Stimulated activated naive CD4-positive, alpha-beta T cell treated with Interleukin-2 at 50 U/mL for 16 hours (primary cell): ENCODE results near the gene MRPL38.
"Not testable (repeated sequence)": the region's sequence is repeated elsewhere in the genome, so short reads cannot be mapped to it uniquely, and the experiment has no call there.

Experiments used
- DNase-seq: peaks from one replicate; lab custom pipeline; 2025; lab: John Stamatoyannopoulos, UW

MRPL38 gene

DNA sequence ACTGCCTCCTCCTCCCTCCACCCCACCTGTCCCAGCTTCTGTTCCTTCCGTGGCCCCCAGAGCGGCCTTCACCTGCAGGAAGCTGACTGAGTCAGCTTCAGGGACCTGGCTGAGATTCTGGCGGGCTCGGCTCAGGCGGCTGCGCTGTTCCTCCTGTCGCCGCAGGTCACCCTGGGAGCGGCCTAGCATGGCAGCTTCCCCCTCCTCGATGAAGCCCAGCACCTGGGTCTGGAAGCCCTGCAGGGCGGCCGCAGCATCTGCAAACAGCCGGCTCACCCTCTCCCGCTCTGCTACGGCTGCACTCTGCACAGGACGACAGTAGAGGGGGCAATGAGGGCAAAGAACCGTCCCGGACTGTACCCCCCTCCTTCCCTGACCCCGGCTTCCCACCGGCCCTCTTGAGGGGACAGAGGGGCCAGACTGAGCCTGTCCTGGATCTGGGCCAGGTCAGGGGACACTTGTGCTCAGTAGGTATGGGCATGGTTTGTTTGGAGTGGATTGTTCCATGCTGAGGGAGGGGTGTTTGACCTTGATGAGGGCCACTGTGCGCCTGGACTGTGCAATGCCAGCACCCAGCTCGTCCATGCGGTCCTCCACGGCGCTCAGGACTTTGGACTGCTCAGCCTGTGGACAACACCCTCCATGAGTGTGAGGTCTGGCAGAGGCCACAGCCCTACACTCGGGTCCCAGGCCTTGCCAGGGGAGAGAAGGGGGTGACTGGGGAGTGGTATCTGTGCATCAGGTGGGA, 28.3 kb downstream of the MRPL38 start:
- DNase-seq: peak; percentile 62

DNA sequence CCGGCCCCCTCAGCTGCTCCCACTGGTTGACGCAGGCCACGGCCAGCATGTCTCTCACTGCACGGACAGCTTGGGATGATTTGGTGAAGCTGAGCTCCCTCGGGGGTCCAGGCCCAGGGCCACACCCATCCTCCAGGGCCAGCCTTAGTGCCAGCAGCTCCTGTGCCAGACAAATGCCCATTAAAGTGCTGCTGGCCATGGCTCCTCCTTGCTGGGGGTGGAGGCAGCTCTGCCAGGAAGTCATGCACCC, 28.8 kb downstream of the MRPL38 start:
- DNase-seq: no peak

DNA sequence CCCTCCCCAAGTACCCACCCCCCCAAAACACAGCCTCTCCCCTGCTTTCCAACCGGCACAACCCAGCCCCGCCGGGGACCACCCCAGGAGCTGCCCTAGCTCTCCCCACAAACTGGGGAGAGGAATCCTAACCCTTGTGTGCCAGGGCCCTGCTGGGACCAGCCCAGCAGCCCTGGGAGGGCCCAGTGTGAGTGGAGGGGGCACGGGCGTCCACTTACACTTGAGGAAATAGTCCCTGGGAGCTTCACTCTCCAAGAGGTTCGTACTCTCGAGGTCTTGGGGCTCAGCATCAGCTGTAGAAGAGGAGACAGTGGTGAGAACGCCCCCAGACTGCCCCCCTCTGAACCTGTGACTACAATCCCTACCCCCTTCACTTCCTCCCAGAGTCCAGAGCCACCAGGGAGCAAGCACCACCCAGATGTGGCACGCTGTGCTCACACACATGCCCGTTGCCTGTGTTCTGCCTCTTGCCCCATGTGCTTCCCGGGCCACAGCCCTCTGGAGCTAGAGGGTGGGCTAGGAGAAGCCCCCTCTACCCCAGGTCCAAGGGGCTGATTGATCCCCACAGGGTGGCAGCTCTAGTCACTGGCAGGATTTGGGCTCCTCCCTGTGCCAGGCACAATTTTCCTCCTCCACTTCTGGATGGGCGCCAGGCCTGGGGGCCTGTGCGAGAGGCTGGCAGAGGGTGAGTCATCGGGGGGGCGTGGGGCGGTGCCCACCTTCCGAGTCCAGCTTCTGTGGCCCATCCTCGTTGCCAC, 29.3 kb downstream of the MRPL38 start:
- DNase-seq: no peak

DNA sequence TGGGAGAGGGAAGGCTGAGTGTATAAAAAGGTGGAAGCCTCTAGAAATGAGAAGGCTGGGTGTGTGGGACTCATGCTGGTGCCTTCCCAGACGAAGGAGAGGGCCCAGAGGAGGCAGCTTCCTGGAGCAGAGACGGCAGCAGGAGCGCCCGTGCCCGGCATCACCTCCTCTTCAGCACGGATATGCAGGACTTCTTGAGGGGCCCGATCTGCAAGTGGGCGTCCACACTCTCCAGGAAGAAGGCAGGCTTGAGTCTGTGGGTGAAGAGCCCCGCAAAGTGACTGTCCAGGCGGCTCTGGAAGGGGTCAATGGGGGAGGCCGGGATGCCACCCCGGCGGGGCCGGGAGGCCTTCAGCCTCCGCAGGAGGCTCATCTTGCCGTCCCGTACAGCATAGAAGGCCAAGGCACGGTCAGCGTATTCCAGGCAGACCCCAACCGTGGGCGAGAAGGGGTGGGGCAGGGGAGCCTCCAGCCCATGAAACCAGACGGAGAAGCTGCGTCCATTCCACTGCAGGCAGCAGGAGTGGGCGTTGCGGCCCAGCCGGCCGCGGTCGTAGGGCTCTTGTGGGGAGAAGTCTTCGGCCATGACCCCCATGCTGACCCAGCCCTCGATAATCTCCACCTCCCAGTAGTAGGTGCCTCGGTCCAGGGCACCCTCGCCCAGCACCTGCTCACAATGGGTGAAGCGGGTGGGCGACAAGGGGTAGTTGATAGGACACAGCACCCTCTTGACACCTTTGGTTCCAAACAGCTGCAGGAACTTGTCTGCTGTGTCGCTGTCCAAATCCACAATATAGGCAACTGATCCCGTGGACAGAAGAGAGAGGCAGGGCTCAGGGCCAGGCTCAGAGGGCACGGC, 30.1 kb downstream of the MRPL38 start:
- DNase-seq: no peak

DNA sequence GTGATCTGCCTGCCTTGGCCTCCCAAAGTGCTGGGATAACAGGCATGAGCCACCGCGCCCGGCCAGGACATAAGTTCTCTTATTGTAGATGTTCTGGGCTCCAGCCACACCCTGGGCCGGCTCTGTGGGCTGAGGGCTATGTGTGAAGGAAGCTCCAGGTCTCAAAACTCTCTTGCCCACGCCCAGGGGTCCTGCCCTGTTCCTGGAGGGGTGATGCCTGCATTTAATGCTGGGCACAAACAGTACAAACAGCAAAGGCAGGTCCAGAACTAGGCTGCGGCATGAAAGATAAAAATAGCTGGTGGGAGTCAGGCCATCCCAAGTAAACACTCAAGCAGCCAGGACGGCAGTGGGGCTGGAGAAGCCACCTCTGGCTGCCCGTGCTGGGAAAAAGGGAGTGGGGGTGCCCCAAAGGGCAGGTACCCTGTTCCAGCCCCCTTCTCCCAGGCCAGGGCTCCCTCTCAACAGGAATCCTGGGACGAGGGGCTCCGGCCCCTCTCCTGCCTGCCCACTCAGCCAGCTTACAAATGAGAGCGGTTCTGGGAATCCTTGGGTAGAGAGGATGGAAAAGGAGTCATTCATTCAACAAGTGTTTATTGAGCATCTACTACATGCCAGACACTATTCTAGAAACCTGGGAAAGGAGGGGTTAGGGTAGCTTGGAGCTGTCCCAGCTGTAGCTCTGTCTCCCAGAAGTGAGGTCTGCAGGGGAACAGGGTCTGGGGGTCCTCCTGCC, 30.9 kb downstream of the MRPL38 start:
- DNase-seq: no peak

DNA sequence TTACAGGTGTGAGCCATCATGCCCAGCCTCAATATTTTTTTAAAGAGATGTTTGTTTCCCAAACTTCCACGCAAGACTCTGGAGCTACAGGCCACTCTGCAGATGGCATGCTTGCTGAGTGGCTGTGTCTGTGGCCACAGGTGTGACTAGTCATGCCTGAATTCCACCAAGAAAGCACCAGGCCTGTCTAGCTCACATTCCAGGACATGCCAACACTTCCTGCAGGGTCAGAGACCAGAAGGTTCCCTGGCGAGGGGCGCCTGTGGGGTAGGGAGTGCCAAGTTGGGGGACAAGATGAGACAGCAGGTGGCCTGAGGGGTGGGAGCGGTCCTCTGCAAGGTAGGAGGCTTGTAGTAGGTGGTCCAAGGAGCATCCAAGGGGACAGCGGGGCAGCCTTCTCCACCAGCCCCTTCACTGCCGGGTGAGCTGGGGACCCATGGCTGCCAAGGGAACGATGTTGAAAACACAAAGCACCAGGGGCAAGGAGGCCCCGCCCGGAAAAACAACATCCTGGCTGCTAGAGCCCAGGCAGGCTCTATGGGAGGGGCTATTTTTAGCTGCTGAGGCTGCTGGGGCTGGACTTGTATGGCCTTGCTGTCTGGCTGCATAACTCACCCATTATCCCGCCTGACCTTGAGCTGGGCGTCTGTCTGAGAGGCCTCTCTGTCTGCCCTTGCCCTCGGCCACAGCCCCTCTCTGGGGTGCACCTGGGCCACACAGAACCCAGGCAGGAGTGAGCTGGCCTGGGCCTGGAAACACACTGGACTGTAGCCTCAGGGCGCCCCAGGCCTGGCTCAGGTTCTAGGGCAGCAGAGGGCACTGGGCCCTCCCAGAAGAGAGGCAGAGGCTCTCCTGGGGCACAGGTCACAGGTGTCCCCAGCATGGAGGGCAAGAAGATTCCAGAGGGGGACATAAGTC, 32.0 kb downstream of the MRPL38 start:
- DNase-seq: peak; percentile 43

DNA sequence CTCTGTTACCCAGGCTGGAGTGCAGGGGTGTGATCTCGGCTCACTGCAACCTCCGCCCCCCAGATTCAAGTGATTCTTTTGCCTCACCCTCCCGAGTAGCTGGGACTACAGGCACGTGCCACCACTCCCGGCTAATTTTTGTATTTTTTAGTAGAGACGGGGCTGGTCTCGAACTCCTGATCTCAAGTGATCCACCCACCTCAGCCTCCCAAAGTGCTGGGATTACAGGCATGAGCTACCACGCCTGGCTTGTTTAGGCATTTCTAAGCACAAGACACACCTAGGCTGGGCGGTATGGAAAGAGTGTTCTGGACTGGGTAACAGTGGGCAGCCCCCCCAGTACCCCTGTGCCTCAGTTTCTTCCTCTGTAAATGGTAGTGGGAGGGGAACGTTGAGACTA, 34.5 kb downstream of the MRPL38 start:
- DNase-seq: not testable (repeated sequence)

DNA sequence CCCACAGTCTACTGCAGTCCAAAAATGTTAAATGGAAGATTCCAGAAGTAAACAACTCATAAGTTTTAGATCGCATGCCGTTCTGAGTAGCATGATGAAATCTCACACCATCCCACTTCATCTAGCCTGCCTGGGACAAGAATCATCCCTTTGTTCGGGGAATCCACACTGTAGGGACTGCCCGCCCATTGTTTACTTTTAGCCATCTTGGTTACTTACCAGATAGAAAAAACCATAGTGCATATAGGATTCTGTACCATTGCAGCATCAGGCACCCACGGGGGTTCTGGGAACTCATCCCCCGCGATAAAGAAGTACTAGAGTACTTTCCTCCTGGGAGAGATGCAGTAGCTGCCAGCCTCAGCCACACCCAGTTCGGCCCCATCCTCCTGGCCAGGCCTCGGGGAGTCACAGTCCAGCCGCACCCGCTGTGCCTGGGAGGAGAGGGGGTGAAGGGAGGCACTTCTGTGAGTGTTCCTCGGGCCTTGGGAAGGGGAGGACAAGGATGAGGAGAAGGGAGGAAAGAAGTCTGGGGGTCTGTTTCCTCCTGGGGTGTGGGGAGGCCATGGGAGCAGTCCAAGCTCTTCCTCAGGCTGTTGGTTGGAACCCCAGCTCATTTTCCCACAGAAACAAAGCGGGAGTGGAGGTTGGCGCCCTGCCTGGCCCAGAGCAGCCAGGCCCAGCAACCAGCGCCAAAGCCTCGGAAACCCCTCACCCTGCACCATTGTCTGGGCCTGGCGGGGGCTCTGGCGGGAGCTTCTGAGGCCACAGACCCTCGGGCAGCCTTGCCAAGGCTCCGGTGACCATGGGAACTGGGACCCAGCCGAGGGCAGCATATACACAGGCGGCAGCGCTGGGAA, 35.2 kb downstream of the MRPL38 start:
- DNase-seq: no peak

DNA sequence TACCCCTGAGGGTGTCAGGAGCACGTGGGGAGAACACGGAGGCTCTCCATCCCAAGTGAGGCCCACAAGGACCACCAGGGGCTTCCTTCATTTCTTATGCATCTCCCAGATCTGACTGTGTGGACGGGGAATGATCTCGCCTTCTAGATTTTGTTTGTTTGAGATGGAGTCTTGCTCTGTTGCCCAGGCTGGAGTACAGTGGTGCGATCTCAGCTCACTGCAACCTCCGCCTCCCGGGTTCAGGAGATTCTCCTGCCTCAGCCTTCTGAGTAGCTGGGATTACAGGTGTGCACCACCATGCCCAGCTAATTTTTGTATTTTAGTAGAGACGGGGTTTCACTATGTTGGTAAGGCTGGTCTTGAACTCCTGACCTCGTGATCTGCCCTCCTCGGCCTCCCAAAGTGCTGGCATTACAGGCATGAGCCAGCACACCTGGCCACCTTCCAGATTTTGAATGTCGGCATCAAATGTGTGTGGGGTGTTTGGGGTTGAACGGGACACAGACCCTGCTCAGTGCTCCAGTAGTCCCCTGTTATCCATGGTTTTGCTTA, 35.9 kb downstream of the MRPL38 start:
- DNase-seq: not testable (repeated sequence)

DNA sequence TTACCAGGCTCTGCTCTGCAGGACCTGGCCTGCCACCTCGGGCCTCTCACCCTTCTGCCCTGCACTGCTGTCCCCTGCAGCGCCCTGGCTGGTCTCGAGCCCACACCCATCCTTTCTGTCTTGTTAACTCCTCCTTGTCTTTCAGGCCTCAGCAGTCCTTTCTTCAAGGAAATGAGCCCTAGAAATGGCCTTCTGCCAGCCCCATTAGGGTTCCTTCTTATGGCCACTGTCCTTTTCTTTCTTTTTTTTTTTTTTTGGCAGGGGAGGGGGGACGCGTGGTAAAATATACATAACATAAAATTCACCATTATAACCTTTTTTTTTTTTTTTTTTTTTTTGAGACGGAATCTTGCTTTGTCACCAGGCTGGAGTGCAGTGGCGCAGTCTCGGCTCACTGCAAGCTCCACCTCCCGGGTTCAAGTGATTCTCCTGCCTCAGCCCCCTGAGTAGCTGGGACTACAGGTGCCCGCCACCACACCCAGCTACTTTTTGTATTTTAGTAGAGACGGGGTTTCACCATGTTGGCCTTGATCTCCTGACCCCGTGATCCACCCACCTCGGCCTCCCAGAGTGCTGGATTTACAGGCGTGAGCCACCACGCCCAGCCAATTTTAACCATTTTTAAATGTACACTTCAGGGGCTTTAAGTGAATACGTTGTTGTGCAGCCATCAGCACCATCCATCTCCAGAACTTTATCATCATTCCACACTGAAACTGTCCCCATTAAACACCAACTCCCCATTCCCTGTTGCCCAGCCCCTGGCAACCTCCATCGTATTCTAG, 39.1 kb downstream of the MRPL38 start:
- not testable (repeated sequence) for DNase-seq

DNA sequence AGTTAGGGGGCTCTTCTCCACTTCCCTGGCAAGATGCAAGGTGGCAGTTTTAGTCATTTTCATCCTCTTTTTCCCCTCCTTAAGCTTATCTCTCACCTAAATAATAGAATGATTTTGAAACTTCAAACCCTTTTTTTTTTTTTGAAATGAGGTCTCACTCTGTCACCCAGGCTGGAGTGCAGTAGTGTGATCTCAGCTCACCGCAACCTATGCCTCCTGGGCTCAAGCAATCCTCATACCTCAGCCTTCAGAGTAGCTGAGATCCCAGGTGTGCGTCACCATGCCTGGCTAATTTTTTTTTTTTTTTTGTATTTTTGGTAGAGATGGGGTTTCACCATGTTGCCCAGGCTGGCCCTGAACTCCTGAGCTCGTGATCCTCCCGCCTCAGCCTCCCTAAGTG, 39.8 kb downstream of the MRPL38 start:
- DNase-seq: not testable (repeated sequence)

DNA sequence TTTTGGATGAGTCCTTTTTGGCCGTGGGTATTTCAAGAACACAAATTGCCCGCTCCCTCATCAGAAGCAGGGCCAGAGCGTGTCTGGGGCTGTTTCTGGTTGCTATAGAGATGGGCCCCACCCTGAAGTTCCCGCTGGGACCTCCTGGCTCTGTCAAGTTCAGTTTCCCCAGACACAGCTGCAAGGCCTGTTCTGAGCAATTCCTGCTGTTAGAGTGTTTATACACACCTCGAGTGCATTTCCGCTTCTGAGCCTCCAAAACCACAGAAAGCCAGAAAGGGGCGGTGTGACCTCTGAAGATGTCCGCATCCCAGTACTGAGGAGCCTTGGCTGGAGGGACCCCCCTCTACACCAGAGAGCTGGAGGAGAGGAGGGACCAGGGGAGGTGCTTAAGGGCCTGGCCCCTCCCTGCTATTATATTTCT, 40.2 kb downstream of the MRPL38 start:
- DNase-seq: no peak

DNA sequence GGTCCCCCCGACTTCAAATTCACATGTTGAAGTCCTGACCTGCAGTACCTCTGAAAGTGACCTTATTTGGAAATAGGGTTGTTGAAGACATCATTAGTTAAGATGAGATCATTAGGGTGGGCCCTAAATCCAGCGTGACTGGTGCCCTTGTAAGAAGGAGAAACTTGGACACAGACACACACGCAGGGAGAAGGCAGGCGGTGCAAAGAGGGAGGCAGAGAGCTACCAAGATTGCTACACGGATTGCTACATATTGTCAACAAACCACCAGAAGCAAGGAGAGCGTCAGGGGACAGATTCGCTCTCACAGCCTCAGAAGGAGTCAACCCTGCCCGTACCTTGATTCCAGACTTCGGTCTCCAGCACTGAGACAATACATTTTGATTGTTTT, 42.8 kb downstream of the MRPL38 start:
- no peak for DNase-seq

DNA sequence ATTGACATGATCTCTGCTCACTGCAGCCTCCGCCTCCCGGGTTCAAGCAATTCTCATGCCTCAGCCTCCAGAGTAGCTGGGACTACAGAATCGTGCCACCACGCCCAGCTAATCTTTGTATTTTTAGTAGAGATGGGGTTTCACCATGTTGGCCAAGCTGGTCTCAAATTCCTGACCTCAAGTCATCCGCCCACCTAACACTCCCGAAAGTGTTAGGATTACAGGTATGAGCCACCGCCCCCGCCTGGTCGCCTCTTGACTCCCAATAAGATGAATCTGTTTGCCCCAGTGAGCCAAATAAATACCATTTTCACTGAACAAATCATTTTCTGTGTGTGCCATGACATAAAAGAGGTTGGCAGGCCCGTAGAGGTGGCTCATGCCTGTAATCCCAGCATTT, 45.3 kb downstream of the MRPL38 start:
- DNase-seq: not testable (repeated sequence)

DNA sequence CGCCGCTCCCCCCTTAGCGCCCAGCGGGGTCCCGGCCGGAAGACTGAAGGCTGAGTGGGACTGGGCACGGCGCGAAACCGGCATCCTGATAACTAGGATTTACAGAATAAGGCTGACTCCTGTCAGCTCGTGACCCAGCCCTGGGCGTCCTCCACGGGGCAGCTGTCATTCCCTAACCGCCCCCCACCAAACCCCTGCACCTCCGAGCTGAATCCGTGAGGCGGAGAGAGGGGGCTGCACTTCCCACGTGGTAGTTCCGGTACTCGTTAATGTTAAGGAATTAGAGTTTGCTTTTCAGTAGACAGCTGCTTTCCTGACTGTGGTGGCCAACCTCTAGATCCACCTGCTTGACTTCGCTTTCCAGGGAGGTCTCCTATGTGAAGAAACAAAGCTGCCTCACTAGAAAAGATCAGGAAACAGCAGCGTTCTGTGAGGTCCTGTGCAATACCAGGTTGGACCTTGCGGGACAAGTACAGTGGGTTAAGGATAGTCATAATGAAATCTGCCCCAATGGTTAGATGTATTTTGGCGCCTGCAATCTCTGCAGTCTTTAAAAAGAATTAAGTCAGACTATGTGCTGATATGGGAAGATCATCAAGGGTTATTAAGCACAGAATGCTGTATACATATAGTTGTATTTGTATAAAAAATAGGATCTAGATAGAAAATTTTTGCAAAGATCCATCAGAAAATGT, 48.5 kb downstream of the MRPL38 start:
- DNase-seq: no peak

DNA sequence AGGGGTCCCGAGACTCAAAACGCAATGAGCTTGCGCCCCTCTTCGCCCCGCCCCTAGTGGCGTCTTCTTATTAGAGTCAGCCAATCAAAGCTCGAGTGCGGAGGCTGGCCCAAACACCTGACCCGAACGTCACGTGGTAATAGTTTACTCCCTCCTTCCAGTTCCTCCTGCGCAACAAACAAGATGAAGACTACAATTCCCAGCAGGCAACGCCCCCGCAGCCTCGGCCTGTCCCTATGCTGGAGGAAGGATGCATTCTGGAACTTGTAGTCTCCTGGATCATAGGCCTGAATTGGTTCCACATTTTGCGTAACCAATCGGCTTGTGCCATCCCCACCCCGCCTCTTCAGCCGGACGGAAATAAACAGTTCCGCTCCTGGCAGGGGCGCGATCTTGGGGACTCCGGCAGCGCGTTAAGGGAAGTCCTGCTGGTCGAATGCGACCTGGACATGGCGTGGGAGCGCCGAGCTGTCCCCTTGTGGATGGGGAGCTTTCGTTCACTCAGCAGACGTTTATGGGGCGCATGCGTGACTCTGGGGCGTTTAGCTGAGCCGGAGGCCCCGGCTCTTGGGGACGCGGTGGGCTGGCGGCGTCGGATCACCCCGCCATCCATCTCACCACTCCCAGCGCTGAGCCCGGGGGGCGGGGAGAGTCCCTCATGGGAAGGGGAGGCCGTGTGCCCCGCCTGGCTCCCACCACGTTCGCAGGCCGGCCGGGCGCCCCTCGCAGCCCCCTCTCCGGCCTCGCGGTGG, 49.2 kb downstream of the MRPL38 start, which contains the start of gene WBP2:
Gene WBP2, minus strand, starts transcription at position 26 of the 752 bp plus-strand sequence. CDS start 38 bp downstream, outside the sequence.
- peak; percentile 99 for DNase-seq

DNA sequence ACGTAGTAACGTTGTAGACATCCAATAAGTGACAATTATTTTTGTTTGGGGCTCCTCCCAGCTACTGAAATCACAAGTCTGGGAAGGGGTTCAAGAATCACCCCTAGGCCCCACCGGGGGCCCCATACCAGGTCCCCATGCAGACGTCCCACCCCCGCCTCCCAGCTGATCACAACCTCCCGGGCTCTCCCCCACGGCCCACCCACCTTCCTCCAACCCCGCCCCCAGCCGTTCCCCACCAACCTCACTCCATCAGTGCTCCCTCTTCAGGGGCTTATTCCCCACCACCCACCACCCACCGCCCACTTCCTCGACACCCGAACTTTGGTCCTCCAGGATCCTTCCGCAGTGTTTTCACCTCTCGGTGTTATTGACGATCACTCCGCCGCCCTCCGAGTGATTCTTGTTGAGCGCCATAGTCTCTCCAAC, 49.8 kb downstream of the MRPL38 start:
- DNase-seq: no peak
